CD4-positive, alpha-beta T cell treated with Interleukin-17A for 4 hours (primary cell): Measurements from ENCODE around the gene CPZ.
"Not testable (repeated sequence)": the region's sequence is repeated elsewhere in the genome, so short reads cannot be mapped to it uniquely, and the experiment has no call there.

Experiments
- DNase-seq: peaks from one replicate; pipeline ENCODE4 v3.0.0-alpha.2; 2020; ENCODE audit warnings: mixed read lengths

The CPZ gene

GRCh38 chr4:8641931-8642650, 49.5 kb downstream of the CPZ start:
- DNase-seq = no peak

GRCh38 chr4:8642651-8643321, 50.2 kb downstream of the CPZ start:
- DNase-seq = no peak

GRCh38 chr4:8643441-8643840, 50.9 kb downstream of the CPZ start:
- no peak for DNase-seq

GRCh38 chr4:8643986-8644385, 51.4 kb downstream of the CPZ start:
- no peak for DNase-seq

- DNase-seq = no peak
Measured at GRCh38 chr4:8644461-8644891, 51.9 kb downstream of the CPZ start.

GRCh38 chr4:8644966-8645752, 52.6 kb downstream of the CPZ start:
- DNase-seq = no peak

- no peak for DNase-seq
Measured at GRCh38 chr4:8645753-8646124, 53.2 kb downstream of the CPZ start.

GRCh38 chr4:8646296-8647093, 53.9 kb downstream of the CPZ start:
- DNase-seq = no peak

- DNase-seq = no peak
Measured at GRCh38 chr4:8647094-8647570, 54.6 kb downstream of the CPZ start.

- DNase-seq = no peak
Measured at GRCh38 chr4:8647626-8648025, 55.1 kb downstream of the CPZ start.

- no peak for DNase-seq
Measured at GRCh38 chr4:8648296-8648695, 55.7 kb downstream of the CPZ start.

GRCh38 chr4:8648816-8649630, 56.5 kb downstream of the CPZ start:
- no peak for DNase-seq

GRCh38 chr4:8649631-8650361, 57.2 kb downstream of the CPZ start:
- no peak for DNase-seq

- no peak for DNase-seq
Measured at GRCh38 chr4:8651661-8652180, 59.2 kb downstream of the CPZ start.

- DNase-seq = no peak
Measured at GRCh38 chr4:8652181-8653078, 59.9 kb downstream of the CPZ start.

GRCh38 chr4:8653326-8654000, 60.9 kb downstream of the CPZ start:
- DNase-seq = no peak

- not testable (repeated sequence) for DNase-seq
Measured at GRCh38 chr4:8654139-8654538, 61.6 kb downstream of the CPZ start.

- DNase-seq = no peak
Measured at GRCh38 chr4:8655411-8656184, 63.0 kb downstream of the CPZ start.

- DNase-seq = no peak
Measured at GRCh38 chr4:8656185-8656517, 63.6 kb downstream of the CPZ start.
